T-helper 1 cell treated with Interleukin-12 subunit alpha and Interleukin-12 subunit beta and Interleukin-4 antibody, amounts not matched to agents 30 μg/mL and 1 μg/mL, for 36 hours (primary cell): ENCODE data around the gene BACH2.
A peak's percentile ranks its signal among the peaks of the same experiment; 100 is the strongest.

ENCODE experiments used
- H3K27ac Mint-ChIP-seq: one replicate; pipeline ENCODE4 v1.8.0; 2021; ENCODE audit warnings: mild to moderate bottlenecking, mixed read lengths
- H3K27me3 Mint-ChIP-seq: one replicate; pipeline ENCODE4 v1.8.0; 2021; ENCODE audit warnings: low read depth, mixed read lengths
- H3K36me3 Mint-ChIP-seq: one replicate; pipeline ENCODE4 v1.8.0; 2021; ENCODE audit warnings: low read depth, mixed read lengths
- H3K4me1 Mint-ChIP-seq: one replicate; pipeline ENCODE4 v1.8.0; 2021; ENCODE audit warnings: low read depth, mixed read lengths
- H3K4me3 Mint-ChIP-seq: one replicate; pipeline ENCODE4 v1.8.0; 2021; ENCODE audit warnings: mild to moderate bottlenecking, moderate library complexity, mixed read lengths
- H3K9me3 Mint-ChIP-seq: one replicate; pipeline ENCODE4 v1.8.0; 2021; ENCODE audit warnings: mixed read lengths

The BACH2 gene

DNA sequence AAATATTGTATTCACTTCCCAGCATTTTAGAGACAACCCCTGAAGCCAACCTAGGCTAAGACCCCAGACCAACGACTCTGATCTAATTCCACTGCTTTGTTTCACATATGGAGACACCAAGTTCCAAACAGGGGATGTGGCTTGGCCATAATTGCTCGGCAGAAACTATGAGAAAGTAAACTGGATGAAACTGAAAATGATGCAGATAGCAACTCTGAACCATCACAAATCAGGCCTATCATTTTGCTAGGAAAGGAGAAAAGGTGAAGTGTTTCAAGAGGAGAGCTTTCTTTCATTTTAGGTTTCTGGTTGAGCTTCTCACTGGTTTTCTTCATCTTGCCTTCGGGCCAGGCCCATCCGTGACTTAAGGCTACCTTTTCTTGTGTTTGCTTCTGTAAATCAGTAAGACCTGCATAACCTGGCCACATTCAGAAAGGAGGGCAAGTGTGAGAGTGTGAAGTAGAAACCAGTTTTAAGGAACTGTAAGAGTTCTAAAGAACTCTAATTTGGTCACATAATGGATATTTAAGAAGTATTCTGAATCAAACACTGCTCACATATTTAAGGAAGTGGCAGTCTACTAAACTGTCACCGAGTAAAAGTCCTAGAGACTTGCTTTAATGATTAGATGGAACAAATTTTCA is 105.8 kb downstream of the BACH2 start:
- Mint-ChIP-seq H3K27ac (peak overlapping the region; percentile 84), H3K4me1 (peaks cover 69% of the 10 kb centered on the region), H3K27me3 (peaks cover 5% of the 10 kb centered on the region), H3K9me3 (no peaks in the 10 kb centered on the region), H3K36me3 (peaks cover 7% of the 10 kb centered on the region), H3K4me3 (peak overlapping the region; percentile 70)

DNA sequence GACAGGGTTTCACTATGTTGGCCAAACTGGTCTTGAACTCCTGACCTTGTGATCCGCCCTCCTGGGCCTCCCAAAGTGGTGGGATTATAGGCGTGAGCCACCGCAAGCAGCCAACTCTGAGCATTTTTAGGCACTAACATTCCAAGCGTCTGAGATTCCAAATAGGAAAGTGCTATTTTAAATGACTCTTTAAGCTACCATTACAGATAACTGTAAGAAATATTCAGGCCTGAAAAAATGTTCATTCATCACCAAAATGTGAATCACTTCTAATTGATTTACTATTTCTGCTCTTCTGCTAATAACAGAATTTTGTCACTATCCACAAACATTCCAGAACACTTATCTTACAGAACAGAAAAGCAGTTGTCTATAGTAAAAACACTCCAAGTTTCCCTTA is 106.5 kb downstream of the BACH2 start:
- Mint-ChIP-seq H3K27ac (peak overlapping the region; percentile 20), H3K36me3 (peaks cover 4% of the 10 kb centered on the region), H3K4me3 (no peak overlapping the region), H3K4me1 (peaks cover 68% of the 10 kb centered on the region), H3K27me3 (peaks cover 5% of the 10 kb centered on the region), H3K9me3 (no peaks in the 10 kb centered on the region)

DNA sequence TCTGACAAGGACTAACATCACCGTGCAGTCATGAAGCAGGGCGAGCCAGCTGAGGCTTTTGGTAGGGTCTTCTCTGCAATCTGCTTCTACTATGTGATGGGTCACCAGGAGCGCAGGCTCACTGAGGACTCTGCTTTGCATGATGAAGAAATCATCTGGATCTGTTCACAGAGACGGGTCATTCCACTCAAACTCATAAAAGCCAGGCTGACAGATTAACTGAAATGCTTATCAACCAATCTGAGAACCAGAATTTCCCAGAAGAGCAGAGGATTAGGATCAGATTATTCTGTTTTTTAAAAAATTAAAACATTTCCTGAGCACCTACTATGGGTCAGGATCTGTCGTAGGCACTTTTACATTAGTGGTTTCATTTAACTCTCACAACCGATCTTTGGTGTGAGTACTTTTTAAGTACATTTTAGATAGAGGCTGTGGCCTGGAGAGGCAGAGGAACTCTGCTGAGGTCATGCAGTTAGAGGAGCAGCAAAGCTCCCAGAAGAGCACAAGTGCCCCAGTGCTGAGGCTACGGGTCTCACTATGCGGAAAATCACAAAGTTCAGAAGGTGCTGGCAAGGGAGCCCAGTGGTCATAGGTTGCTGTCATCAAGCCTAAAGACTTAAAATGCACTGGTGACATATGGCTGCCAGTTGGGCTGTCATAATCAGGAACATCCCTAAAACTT is 109.1 kb downstream of the BACH2 start:
- no peaks in the 10 kb centered on the region for H3K9me3 Mint-ChIP-seq
- H3K27ac Mint-ChIP-seq, result peak overlapping the region; percentile 89
- no peaks in the 10 kb centered on the region for H3K36me3 Mint-ChIP-seq
- peak overlapping the region; percentile 69 for H3K4me3 Mint-ChIP-seq
- peaks cover 68% of the 10 kb centered on the region for H3K4me1 Mint-ChIP-seq
- peaks cover under 1% of the 10 kb centered on the region for H3K27me3 Mint-ChIP-seq

DNA sequence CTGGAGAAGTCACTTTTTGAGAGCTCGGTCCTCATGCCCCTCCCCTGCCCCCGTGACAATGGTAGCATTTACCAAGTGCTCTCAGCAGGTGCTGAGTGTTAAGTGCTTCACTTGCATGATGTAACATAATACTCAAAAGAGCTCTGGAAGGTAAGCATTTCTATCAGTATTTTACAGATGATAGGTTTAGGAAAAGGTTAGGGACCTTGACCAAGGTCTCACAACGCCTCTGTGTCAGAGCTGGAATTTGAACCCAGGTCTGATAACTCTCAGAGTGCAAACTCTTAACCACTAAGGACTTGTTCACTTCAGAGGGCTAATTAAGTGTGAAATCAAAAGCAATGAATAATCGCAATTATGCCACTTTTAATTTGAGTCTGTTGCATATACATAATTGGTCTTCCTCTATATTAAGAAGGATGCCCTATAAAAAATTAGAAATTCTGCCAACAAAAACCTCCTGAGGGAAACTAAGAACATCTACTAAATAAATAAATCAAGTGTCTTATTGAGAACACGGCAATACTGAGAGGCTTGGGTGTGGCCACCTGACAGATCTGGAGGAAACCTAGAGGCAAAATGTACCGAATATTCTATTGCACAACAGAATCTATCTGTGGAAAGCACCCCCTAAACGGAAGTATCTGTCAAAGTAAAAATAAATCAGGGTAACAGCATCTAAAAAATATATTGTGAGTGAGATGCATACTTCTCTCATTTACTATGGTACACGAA is 109.8 kb downstream of the BACH2 start:
- peak overlapping the region; percentile 89 for H3K27ac Mint-ChIP-seq
- peak overlapping the region; percentile 69 for H3K4me3 Mint-ChIP-seq
- no peaks in the 10 kb centered on the region for H3K9me3 Mint-ChIP-seq
- no peaks in the 10 kb centered on the region for H3K36me3 Mint-ChIP-seq
- peaks cover 72% of the 10 kb centered on the region for H3K4me1 Mint-ChIP-seq
- no peaks in the 10 kb centered on the region for H3K27me3 Mint-ChIP-seq

DNA sequence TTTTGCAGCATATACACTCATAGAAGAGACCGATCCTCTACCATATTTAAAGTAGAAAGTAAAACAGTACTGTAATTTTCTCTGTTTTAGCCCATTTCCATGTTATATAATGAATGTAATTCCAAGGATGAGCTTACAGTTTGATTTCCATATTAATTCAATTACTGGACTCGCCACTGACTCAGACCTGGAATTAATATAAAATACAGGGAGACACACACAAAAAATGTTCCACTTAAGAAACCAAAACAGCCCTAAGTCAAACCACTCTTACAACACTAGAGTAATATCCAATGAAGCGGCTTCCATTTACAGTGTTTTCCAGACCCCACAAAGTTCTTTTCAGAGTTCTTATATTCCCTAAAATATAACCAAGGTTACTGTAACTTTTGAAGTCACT is 110.6 kb downstream of the BACH2 start:
- H3K4me3 Mint-ChIP-seq, result no peak overlapping the region
- H3K27me3 Mint-ChIP-seq, result no peaks in the 10 kb centered on the region
- peaks cover 71% of the 10 kb centered on the region for H3K4me1 Mint-ChIP-seq
- peak overlapping the region; percentile 9 for H3K27ac Mint-ChIP-seq
- H3K9me3 Mint-ChIP-seq, result no peaks in the 10 kb centered on the region
- peaks cover 2% of the 10 kb centered on the region for H3K36me3 Mint-ChIP-seq

DNA sequence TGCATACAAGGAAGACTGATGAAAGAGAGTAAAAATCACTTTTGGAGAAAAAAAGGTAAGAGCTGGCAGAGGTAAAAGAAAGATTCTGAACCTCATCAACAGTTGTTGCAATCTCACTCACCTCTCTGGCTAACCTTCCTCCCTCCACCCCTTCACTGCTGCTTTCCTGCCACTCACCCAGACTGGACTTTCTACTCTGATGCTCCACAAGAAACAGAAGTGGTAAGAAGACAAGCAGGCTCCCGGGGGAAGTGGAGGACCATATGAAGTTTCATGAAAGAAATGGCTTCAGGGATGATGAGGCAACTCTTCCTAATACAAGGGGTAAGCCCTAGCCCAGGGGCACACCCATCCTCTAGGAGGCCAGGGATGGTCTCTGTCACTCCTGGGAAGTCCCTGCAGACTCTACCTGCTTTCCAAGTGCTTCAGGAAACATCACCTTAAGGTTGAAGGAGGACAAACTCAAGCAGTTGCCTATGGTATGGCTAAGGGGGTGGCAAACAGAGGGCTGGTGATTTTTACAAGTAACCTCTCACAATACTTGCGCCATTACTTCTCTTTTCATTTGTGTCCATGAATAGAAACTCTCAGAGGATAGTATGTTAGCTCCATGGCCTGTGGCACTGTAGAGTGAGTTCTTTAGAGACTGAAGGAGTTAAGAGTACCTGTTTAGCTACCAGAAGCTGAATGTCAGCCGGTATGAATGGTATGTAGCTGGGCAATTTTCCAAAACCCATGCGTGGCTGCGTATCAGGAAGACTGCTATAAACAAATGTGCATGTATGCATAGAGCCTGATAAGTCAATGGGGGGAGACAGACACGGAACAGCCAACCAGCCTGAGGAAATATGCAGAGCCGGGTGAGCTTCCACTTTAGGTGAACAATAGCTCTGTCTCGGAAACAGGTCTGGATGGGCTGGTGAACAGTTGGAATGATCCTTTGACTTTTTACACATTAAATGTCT is 112.0 kb downstream of the BACH2 start:
- H3K27me3 Mint-ChIP-seq, result no peaks in the 10 kb centered on the region
- H3K27ac Mint-ChIP-seq, result peak overlapping the region; percentile 50
- peaks cover 7% of the 10 kb centered on the region for H3K36me3 Mint-ChIP-seq
- peaks cover 62% of the 10 kb centered on the region for H3K4me1 Mint-ChIP-seq
- H3K4me3 Mint-ChIP-seq, result peak overlapping the region; percentile 68
- H3K9me3 Mint-ChIP-seq, result peaks cover 3% of the 10 kb centered on the region

DNA sequence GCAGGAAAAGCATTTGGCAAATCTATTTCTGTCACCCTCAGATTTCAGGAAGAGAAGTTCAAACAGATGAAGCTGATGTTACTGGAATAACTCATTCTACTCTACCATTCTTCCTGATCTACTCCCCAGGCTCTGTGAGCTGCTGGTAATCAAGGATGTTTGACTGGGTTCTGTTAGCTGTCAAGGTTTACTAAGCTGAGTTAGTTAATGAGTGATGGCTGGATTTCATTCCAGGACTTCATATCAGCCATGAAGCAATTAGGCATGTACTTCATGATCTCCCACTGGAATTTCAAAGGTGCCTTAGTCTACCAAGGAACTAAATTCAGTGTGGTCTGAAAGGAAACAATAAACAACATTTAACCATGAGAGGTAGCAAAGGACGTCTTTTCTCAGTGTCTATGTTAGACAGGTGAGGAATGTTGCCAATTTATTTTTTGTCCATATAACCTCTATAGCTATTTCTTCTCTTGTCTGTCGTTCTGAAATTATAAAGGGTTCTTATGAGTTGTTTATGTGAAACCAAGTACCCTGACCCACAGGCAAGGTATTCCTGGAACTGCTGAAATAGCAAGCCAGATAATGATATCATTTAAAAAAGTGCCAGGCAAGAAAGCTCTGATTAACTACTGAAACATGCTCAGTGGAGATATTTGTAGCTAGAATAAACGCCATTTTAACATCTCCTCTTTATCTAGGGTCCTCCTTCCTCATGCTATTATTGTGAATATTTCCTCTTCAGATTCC is 112.9 kb downstream of the BACH2 start:
- no peak overlapping the region for H3K4me3 Mint-ChIP-seq
- H3K36me3 Mint-ChIP-seq, result peaks cover 9% of the 10 kb centered on the region
- peaks cover 3% of the 10 kb centered on the region for H3K9me3 Mint-ChIP-seq
- peak overlapping the region; percentile 3 for H3K27ac Mint-ChIP-seq
- H3K27me3 Mint-ChIP-seq, result no peaks in the 10 kb centered on the region
- H3K4me1 Mint-ChIP-seq, result peaks cover 61% of the 10 kb centered on the region

DNA sequence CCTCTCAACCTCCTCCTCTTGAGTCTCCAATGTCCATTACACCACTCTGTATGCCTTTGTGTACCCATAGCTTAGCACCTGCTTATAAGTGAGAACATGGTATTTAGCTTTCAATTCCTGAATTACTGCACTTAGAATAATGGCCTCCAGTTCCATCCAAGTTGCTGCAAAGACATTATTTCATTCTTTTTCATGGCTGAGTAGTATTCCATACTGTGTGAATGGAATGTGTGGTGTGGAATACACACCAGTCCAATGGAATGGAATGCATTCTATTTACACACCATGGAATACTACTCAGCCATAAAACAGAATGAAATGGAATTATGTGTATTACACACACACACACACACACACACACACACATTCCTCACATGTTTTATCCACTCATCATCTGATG is 116.1 kb downstream of the BACH2 start:
- H3K9me3 Mint-ChIP-seq, result peaks cover 3% of the 10 kb centered on the region
- H3K27me3 Mint-ChIP-seq, result no peaks in the 10 kb centered on the region
- no peak overlapping the region for H3K27ac Mint-ChIP-seq
- H3K4me3 Mint-ChIP-seq, result no peak overlapping the region
- H3K4me1 Mint-ChIP-seq, result peaks cover 66% of the 10 kb centered on the region
- peaks cover 10% of the 10 kb centered on the region for H3K36me3 Mint-ChIP-seq

DNA sequence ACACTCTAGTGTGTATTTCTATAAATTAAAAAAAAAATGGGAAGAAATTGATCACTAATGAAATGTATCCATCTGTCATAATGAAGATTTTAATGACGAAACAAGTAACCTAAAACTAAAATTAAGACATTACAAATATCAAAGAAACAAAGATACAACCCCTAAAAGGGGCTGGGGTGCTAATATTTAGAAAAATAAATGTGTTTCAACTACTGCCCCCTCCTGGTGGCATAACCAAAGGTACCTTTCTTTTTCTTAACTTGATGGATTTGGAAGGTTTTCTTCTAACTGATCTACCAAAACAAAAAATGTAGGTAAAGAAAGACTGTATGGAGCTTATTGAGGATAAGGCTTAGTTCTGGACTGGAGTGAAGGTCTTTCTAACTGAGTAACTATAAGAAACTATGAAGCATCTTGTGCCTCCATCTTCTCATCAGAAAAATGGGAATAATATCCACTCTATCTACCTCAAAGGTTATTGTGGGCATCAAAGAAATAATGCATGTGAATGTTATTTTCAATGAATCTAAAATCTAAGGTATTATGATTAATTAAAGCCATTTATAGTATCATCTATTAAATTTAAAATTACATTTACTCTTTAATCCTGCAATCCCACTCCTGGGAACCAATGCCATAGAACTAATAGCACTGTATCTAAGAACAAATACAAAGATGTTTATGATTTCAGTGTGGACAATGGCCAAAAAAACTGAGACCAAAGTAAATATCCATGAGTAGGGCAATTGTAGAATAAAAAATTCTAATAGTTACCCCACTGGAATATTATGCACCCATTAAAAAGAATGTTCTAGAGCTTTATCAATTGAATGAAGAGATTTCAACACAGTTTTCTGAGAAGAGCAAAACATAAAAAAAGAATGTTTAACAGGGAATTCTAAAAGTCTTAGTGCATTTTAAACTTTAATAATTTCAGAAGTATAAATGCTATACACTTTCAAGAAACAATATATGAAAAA is 117.2 kb downstream of the BACH2 start:
- Mint-ChIP-seq H3K27ac (no peak overlapping the region), H3K9me3 (peaks cover 3% of the 10 kb centered on the region), H3K36me3 (peaks cover 10% of the 10 kb centered on the region), H3K4me3 (no peak overlapping the region), H3K27me3 (no peaks in the 10 kb centered on the region), H3K4me1 (peaks cover 61% of the 10 kb centered on the region)

DNA sequence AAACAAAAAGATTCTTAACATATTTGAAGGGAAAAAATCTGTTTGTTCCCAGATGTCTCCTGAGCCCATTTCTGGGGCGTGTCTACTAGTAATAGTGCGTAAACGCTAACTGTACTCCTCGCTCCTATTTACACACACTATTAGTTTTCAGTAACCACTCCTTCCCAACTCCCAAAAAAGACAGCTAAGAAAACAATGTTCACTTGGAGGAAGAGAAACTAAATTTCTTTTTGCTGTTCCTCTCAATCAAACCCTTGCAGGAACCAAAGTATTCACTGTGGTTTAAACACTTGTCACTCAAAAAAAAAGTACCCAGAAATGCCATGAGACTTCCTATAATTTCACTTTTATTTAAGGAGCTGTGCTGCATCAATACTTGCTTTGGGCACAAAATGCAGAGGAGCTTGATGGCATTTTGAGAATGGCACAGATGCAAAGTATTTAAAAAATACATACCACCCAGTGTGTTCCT is 118.2 kb downstream of the BACH2 start:
- Mint-ChIP-seq H3K4me3 (peak overlapping the region; percentile 62), H3K27me3 (no peaks in the 10 kb centered on the region), H3K36me3 (peaks cover 10% of the 10 kb centered on the region), H3K9me3 (peaks cover 3% of the 10 kb centered on the region), H3K27ac (peak overlapping the region; percentile 68), H3K4me1 (peaks cover 54% of the 10 kb centered on the region)

DNA sequence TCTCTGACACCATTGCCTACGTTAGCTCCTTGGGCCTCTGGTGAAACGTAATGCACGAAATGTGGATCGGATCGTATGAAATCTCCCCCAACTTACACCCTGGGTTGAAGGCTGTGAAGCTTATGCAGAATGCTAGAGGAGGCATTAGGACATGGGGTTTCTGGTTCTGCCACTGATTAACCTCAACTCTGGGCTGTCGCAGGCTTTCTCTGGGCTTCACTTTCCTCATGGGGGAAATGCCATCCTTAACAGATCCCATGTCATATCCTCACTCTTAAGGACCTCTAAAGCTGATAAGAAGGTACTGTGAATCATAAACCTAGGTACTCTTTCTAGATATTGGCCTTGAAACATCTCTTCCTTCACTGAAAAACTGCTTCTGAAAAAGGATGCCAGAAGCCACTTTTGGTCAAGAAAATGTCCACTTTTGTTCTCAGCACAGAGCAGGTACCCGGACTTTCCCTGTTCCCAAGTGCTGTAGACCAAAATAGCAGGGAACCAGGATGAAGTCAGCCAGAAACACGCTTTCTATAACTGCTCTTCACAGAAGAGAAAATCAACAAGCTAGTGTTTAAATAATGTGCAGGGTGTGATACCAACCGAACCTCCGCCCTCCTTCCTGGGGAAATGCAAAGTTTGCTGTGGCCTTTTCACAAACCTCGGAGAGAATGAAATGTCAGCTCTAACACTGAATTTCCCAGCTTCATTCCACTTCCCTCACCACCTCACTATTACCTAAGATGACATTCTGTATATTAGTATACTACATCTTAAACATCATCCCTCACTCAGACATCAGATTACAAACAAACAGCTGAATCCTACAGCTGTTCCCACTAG is 118.9 kb downstream of the BACH2 start:
- Mint-ChIP-seq H3K4me1 (peaks cover 53% of the 10 kb centered on the region), H3K36me3 (peaks cover 10% of the 10 kb centered on the region), H3K27me3 (no peaks in the 10 kb centered on the region), H3K27ac (peak overlapping the region; percentile 68), H3K9me3 (peaks cover 3% of the 10 kb centered on the region), H3K4me3 (peak overlapping the region; percentile 62)
